NCI-H1694 treated with DMSO at 0.1 percent for 48 hours (cell line): Measurements from ENCODE around the gene ZNF785.
A peak's percentile ranks its signal among the peaks of the same experiment; 100 is the strongest.
"Not testable (repeated sequence)": the region's sequence is repeated elsewhere in the genome, so short reads cannot be mapped to it uniquely, and the experiment has no call there.

ENCODE experiments used
- DNase-seq: peaks from one replicate; lab custom pipeline; 2025; lab: John Stamatoyannopoulos, UW

The ZNF785 gene

GRCh38 chr16:30565526-30565925, 20.0 kb downstream of the ZNF785 start:
- DNase-seq, result no peak

DNA sequence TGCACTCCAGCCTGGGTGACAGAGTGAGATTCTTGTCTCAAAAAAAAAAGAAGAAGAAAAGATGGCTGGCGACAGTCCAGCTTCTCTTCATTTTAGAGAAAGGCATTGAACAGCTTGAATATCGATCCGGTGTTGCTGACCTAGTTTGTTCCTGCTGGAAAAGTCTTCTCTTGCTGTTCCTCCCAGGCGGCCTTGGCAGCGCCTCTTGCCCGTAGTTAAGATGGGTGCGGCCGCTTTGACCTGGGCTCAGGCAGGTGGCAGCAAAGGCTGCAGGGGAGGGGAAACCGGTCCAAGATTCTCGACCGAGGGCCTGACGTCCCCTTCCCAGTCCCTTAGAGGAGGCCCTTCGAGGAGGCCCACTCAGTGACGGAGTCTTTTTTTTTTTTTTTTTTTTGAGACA, 23.5 kb downstream of the ZNF785 start:
- DNase-seq, result no peak

GRCh38 chr16:30561089-30561816, 24.2 kb downstream of the ZNF785 start:
- no peak for DNase-seq

- no peak for DNase-seq
Measured at GRCh38 chr16:30559690-30560089, 25.8 kb downstream of the ZNF785 start.

DNA sequence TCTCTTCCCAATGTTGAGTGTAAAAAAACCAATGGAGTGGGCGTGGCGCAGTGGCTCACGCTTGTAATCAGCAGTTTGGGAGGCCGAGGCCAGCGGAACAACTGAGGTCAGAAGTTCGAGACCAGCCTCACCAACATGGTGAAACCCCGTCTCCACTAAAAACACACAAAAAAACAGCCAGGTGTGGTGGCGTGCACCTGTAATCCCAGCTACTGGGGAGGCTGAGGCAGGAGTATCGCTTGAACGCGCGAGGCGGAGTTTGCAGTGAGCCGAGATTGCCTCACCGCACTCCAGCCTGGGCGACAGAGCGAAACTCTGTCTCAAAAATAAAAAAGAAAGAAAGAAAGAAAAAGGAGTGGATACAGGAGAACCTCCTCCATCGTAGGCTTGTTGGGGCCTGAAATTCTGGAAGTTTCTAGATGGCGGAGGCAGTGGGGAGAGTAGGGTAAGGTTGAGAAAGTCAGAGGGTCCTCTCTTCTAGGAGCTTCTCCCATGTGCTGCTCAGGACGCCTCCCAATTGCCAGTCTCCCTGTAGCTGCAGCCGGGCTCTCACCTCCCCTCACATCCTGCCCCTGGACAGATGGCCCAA, 26.6 kb downstream of the ZNF785 start:
- no peak for DNase-seq

DNA sequence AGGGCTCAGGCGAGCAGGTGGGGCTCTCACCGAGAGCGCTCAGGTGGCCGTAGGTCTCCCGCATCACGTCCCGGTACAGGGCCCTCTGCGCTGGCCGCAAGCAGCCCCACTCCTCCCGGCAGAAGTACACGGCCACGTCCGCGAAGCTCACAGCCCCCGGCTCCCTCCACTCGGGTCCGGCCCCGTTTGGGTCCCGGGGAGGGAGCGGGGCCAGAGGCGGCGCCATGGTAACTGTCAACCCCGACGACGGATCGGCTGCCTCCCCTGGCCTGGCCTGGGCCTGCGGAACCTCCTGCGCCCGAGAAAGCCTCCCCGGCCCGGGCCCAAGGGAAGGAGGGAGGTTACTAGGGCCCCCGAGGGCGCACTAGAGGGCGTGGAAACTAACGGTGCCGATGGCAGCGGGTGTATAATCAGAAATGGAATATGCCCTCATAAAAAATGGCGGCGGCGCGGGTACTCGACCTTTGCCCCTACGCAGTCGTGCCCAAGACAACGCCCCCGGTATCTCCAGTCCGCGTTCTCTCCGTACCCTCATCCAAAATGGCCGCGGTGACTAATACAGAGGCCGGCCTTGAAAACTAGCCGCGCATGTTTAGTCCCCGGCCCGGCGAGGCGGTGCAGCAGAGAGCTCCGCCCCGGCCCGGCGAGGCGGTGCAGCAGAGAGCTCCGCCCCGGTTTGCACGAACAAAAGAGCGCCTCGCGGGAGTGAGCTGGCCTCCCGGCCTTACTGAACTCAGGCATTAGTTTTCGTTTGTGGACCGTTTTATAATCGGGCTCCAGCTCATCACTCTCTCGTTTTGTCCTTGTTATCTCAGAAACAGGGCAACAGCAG, 27.3 kb downstream of the ZNF785 start, which contains the start of gene ZNF764:
TSS of gene ZNF764 (minus strand) at position 418 of the 832 bp plus-strand sequence. CDS start at position 226, 192 bp downstream.
- peak; percentile 86 for DNase-seq

DNA sequence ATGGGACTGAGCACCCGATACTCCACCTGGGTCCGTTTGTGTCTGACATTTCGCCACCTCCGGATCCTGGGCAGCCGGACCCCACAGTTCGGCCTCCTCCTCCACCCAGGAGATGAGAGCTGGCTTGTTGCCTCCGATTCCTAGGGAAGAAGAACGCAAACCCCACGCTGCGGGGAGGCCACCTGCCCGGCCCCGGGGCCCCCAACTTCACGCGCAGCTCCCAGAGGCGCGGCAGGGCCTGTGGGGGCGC, 27.9 kb downstream of the ZNF785 start:
- no peak for DNase-seq

- DNase-seq, result no peak
Measured at GRCh38 chr16:30556125-30556473, 29.4 kb downstream of the ZNF785 start.

GRCh38 chr16:30555315-30556124, 30.0 kb downstream of the ZNF785 start:
- no peak for DNase-seq

DNA sequence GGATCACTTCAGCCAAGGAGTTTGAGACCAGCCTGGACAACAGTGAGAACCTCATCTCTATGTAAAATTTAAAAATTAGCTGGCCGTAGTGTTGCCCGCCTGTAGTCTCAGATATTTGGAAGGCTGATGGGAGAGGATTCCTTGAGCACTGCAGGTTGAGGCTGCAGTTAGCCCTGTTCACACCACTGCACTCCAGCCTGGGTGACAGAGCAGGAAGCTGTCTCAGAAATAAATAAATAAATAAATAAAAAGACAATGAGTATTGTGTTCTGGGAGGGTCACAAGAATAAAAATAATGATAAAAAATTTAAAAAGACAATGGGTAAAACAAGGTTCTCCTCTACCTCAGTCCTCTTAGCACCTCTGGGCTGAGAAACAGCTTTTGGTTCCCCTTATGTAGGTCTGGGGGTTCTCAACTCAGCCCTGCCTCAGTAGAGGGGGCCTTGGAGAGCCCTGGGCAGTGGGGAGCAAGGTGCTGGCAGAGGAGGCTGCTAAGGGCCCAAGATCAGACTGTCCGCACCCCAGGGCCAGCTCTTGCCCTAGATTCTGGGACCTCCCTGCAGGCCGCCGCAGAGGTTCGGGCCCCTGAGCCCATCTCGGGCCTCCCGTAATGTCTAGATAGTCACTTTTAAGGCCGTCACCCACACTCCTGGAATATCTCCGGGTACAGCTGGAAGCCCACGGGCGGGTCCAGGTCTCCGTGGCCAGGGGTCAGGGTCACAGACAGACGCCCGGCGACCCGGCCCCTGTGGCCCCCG, 30.8 kb downstream of the ZNF785 start:
- no peak for DNase-seq

DNA sequence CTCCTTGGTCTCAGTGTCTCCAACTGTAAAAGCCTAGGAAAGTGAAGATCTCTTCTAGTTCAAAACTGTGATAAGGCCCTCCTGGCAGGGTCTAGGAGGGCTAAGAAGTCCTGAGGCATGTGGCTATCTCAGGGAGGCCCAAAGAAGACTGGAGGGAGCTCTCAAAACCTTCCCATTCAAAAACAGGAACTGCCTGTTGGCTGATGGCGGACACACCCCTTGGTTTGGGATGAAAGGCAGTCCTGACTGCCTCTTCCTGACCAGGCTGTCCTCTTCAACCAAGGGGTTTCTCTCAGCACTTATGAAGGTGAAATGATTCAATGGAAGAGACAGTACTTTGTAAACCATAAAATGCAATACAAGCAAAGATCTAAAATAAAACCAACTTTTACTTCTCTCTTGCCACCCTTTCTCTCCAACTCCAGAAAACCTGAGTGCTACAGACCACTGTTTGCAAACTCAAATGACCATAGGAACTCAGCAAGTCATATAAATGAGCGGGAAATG, 32.1 kb downstream of the ZNF785 start:
- no peak for DNase-seq

DNA sequence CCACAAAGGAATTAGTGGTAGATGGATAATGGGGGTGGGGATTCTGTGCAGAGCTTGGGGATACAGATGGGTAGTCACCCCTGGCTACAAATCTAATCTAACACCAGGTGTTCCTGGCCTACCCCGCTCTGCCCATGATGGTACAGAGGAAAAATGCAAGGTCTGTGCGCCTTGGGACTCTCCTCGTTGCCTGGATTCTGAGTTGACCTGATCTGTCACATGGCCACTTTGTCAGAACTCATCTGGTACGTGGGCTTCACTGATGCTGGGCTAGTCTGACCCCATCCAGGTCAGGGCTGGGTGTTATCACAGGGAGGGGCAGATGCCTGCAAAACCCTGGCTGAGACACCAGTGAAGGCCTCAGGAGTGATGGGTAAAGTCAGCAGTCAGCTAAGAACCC, 32.5 kb downstream of the ZNF785 start:
- no peak for DNase-seq

GRCh38 chr16:30551781-30552180, 33.7 kb downstream of the ZNF785 start:
- DNase-seq, result no peak

DNA sequence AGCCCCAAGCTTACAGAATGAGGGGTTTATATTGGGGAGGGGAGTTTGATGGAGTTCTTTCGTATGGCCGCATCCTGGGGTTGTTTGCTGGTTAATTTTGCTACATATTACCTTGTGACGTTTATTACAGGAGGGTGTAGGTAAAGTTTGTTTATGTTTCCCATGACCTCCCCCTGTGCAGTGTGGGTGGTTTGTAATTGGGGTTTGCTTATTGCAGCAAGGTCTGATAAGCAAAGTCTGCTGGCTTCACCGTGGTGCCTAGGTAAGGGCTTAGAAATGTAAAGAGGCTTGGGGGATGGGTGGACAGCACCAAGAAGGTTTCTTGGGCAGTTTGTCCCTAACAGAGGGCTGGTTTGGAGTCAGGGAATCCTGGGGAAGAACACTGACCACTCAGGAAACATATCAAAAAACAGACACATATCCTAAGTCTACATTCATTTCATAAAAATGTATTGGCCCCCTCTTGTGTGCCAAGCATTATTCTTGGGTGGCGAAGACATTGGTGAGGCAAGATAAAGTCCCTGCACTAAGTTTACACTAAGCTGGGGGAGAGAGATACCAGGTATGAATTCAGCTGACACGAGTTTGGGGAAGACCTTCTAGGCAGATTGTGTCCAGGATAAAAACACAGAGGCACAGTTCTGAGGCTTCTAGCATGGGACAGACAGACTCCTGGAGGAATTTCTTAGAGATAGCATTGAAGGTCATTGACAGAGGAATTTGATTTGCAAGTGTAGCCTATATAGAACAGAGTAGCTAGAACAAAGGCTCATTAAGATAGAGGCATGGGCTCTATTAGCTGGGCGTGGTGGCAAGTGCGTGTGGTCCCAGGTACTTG, 36.9 kb downstream of the ZNF785 start:
- no peak for DNase-seq

- no peak for DNase-seq
Measured at GRCh38 chr16:30546115-30546514, 39.4 kb downstream of the ZNF785 start.

DNA sequence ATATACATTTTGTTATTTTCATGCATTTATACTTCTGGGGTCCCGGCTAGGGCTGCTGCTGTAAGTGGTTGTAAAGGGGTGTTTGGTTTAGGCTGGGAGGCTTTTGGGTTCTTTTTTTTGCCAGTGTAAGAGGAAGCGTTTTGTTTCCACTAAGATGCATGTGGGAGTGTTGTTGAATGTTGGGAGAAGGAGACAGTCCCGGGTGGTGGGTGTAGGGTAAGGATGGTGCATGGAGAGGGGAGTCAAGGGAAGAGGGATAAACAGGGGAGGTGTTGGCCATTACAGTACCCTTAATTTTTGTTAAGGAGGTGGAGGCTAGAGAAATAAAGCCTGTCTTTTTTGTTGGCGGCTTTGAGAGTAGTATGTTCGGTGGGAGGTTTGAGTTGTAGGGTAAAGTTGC, 42.4 kb downstream of the ZNF785 start:
- DNase-seq, result no peak

- DNase-seq, result no peak
Measured at GRCh38 chr16:30541502-30542329, 43.8 kb downstream of the ZNF785 start.

GRCh38 chr16:30540916-30541464, 44.5 kb downstream of the ZNF785 start:
- not testable (repeated sequence) for DNase-seq

DNA sequence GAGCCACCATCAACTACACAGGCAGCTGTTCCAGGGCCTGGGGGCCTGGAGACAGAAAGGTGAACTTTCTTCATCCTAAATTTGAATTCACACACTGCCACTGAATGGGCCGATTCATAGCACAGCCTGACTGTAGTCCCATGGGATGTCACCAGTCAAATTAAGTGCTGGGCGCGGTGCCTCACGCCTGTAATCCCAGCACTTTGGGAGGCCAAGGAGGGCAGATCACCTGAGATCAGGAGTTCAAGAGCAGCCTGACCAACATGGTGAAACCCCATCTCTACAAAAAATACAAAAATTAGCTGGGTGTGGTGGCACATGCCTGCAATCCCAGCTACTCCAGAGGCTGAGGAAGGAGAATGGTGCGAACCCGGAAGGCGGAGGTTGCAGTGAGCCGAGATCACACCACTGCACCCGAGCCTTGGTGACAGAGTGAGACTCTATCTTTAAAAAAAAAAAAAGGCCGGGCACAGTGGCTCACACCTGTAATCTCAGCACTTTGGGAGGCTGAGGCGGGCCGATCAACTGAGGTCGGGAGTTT, 45.4 kb downstream of the ZNF785 start:
- DNase-seq, result not testable (repeated sequence)
